GM21529 (cell line): ENCODE results near the gene CDH6.
"Not testable (repeated sequence)": the region's sequence is repeated elsewhere in the genome, so short reads cannot be mapped to it uniquely, and the experiment has no call there.

Experiments used
- ATAC-seq: cut with Tn5 transposase; IDR thresholded peaks from one replicate; pipeline ENCODE4 v1.9.1; 2021; ENCODE audit not compliant: unreplicated experiment

CDH6 gene

GRCh38 chr5:31322946-31323345, 129.5 kb downstream of the CDH6 start:
- ATAC-seq, result no peak

- ATAC-seq, result no peak
Measured at GRCh38 chr5:31324842-31325241, 131.4 kb downstream of the CDH6 start.

- no peak for ATAC-seq
Measured at GRCh38 chr5:31328040-31328733, 134.7 kb downstream of the CDH6 start.

GRCh38 chr5:31329715-31330114, 136.2 kb downstream of the CDH6 start:
- ATAC-seq, result no peak

GRCh38 chr5:31332160-31332559, 138.7 kb downstream of the CDH6 start:
- ATAC-seq, result no peak

- no peak for ATAC-seq
Measured at GRCh38 chr5:31333475-31333874, 140.0 kb downstream of the CDH6 start.

GRCh38 chr5:31334061-31334860, 140.8 kb downstream of the CDH6 start:
- ATAC-seq, result no peak

GRCh38 chr5:31335456-31335855, 142.0 kb downstream of the CDH6 start:
- no peak for ATAC-seq

GRCh38 chr5:31343946-31344345, 150.5 kb downstream of the CDH6 start:
- ATAC-seq, result no peak

- ATAC-seq, result no peak
Measured at GRCh38 chr5:31346896-31347551, 153.5 kb downstream of the CDH6 start.

GRCh38 chr5:31347552-31347905, 154.0 kb downstream of the CDH6 start:
- no peak for ATAC-seq

- ATAC-seq, result no peak
Measured at GRCh38 chr5:31350395-31350794, 156.9 kb downstream of the CDH6 start.

- ATAC-seq, result no peak
Measured at GRCh38 chr5:31355337-31355736, 161.9 kb downstream of the CDH6 start.

GRCh38 chr5:31357038-31357437, 163.6 kb downstream of the CDH6 start:
- no peak for ATAC-seq

- ATAC-seq, result no peak
Measured at GRCh38 chr5:31359839-31360238, 166.4 kb downstream of the CDH6 start.

GRCh38 chr5:31361234-31361633, 167.7 kb downstream of the CDH6 start:
- no peak for ATAC-seq

- not testable (repeated sequence) for ATAC-seq
Measured at GRCh38 chr5:31361704-31362528, 168.4 kb downstream of the CDH6 start.

GRCh38 chr5:31362529-31362900, 169.0 kb downstream of the CDH6 start:
- ATAC-seq, result no peak

GRCh38 chr5:31362931-31363568, 169.6 kb downstream of the CDH6 start:
- ATAC-seq, result no peak

GRCh38 chr5:31364881-31365636, 171.6 kb downstream of the CDH6 start:
- no peak for ATAC-seq
